Measurements from ENCODE around the gene RPL11. TPM values are rescaled to one million over a fixed set of nuclear protein-coding genes. Genes with fewer than 3 reads are reported as not detected.

RPL11 gene
- polyA plus RNA-seq, 1 donor from 2014 or later, result 1,136 TPM

DNA sequence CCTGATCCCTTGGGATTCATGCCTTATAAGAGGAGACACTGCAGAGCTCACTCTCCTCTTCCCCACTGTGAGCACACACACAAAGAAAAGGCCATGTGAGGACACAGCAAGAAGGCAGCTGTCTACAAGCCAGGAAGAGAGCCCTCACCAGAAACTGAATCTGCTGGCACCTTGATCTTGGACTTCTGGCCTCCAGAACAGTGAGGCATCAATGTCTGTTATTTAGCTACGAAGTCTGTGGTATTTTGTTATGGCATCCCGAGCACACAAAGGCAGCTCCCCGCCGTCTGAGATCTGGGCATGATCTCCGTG lies 47.1 kb upstream of the RPL11 start:
- Histone ChIP-seq H3K79me2 (replicated peaks; ENCODE audit: insufficient read depth, low read length) (no peaks in the 10 kb centered on the region), H3K27me3 (ENCODE audit: insufficient read depth, low read depth, low read length) (no peaks in the 10 kb centered on the region), H3K9me3 (ENCODE audit: low read length) (no peaks in the 10 kb centered on the region), H3K9me2 (ENCODE audit: insufficient read depth, low read length) (no peaks in the 10 kb centered on the region), H3K27ac (ENCODE audit: low read length) (no peak overlapping the region), H3F3A (ENCODE audit: insufficient read depth, low read length, poor library complexity, severe bottlenecking) (no peaks in the 10 kb centered on the region), H3K9ac (ENCODE audit: low read length) (no peak overlapping the region), H4K20me1 (ENCODE audit: insufficient read depth) (no peaks in the 10 kb centered on the region), H3K4me3 (ENCODE audit: low read length) (no peak overlapping the region), H3K4me2 (ENCODE audit: low read length) (no peak overlapping the region), H3K36me3 (ENCODE audit: insufficient read depth, low read length) (no peaks in the 10 kb centered on the region), H2AFZ (ENCODE audit: low read depth, low read length) (no peak overlapping the region)
- TF ChIP-seq POLR2AphosphoS5 (IDR thresholded peaks at IDR 0.05) (no peak), EP300 (conservative IDR thresholded peaks at IDR 0.05; ENCODE audit: poor library complexity, severe bottlenecking) (no peak), MXI1 (conservative IDR thresholded peaks at IDR 0.05; ENCODE audit: poor library complexity, severe bottlenecking) (no peak)
- TF ChIP-seq, protein P1, sequence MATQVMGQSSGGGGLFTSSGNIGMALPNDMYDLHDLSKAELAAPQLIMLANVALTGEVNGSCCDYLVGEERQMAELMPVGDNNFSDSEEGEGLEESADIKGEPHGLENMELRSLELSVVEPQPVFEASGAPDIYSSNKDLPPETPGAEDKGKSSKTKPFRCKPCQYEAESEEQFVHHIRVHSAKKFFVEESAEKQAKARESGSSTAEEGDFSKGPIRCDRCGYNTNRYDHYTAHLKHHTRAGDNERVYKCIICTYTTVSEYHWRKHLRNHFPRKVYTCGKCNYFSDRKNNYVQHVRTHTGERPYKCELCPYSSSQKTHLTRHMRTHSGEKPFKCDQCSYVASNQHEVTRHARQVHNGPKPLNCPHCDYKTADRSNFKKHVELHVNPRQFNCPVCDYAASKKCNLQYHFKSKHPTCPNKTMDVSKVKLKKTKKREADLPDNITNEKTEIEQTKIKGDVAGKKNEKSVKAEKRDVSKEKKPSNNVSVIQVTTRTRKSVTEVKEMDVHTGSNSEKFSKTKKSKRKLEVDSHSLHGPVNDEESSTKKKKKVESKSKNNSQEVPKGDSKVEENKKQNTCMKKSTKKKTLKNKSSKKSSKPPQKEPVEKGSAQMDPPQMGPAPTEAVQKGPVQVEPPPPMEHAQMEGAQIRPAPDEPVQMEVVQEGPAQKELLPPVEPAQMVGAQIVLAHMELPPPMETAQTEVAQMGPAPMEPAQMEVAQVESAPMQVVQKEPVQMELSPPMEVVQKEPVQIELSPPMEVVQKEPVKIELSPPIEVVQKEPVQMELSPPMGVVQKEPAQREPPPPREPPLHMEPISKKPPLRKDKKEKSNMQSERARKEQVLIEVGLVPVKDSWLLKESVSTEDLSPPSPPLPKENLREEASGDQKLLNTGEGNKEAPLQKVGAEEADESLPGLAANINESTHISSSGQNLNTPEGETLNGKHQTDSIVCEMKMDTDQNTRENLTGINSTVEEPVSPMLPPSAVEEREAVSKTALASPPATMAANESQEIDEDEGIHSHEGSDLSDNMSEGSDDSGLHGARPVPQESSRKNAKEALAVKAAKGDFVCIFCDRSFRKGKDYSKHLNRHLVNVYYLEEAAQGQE (IDR thresholded peaks at IDR 0.05; ENCODE audit: borderline replicate concordance), result no peak

DNA sequence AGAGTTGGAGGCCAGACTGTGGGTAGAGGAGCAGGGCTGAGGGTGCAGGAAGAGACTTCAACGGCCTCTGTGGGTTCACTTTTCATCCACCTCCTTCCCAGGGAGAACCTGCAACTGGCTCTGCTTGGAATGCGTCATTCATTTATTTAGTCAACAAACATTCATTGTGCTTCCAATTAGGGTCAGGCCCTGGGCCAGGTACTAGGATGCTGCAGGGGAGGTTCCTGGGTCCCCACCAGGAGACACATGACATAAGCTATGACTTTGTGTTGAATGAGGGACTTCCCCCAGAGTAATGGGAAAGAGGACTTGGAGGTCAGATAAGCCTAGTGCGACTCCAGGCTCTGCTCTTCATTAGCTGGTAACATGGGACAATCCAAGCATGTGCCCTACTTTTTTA lies 46.3 kb upstream of the RPL11 start:
- TF ChIP-seq MXI1 (conservative IDR thresholded peaks at IDR 0.05; ENCODE audit: poor library complexity, severe bottlenecking) (no peak), RAD21 (conservative IDR thresholded peaks at IDR 0.05) (no peak), EZH2 (IDR thresholded peaks at IDR 0.05; ENCODE audit: borderline replicate concordance, insufficient read depth, low read length, poor library complexity, severe bottlenecking) (no peak), SMC3 (conservative IDR thresholded peaks at IDR 0.05; ENCODE audit: poor library complexity) (no peak), POLR2AphosphoS5 (IDR thresholded peaks at IDR 0.05) (no peak), TAF1 (IDR thresholded peaks at IDR 0.05; ENCODE audit: low read depth) (no peak)
- no peak overlapping the region for H3K27ac ChIP-seq (ENCODE audit: low read length)
- H3K36me3 ChIP-seq (ENCODE audit: insufficient read depth, low read length), result no peaks in the 10 kb centered on the region
- no peaks in the 10 kb centered on the region for H3K27me3 ChIP-seq (ENCODE audit: insufficient read depth, low read depth, low read length)
- no peak overlapping the region for H3K9ac ChIP-seq (ENCODE audit: low read length)
- H3K79me2 ChIP-seq (replicated peaks; ENCODE audit: insufficient read depth, low read length), result no peaks in the 10 kb centered on the region
- no peaks in the 10 kb centered on the region for H3K9me3 ChIP-seq (ENCODE audit: low read length)
- no peak overlapping the region for H3K4me3 ChIP-seq (ENCODE audit: low read length)
- no peak overlapping the region for H2AFZ ChIP-seq (ENCODE audit: low read depth, low read length)
- H3K9me2 ChIP-seq (ENCODE audit: insufficient read depth, low read length), result no peaks in the 10 kb centered on the region
- no peak overlapping the region for H3K4me2 ChIP-seq (ENCODE audit: low read length)
- H4K20me1 ChIP-seq (ENCODE audit: insufficient read depth), result no peaks in the 10 kb centered on the region
- H3F3A ChIP-seq (ENCODE audit: insufficient read depth, low read length, poor library complexity, severe bottlenecking), result no peaks in the 10 kb centered on the region

GRCh38 chr1:23646091-23646490 lies 45.5 kb upstream of the RPL11 start:
- no peak for TF ChIP-seq EZH2 (IDR thresholded peaks at IDR 0.05; ENCODE audit: borderline replicate concordance, insufficient read depth, low read length, poor library complexity, severe bottlenecking)
- no peak for TF ChIP-seq CTCF (IDR thresholded peaks at IDR 0.05; ENCODE audit: poor library complexity, severe bottlenecking)
- no peak for TF ChIP-seq RAD21 (conservative IDR thresholded peaks at IDR 0.05)
- no peak for TF ChIP-seq MXI1 (conservative IDR thresholded peaks at IDR 0.05; ENCODE audit: poor library complexity, severe bottlenecking)
- TF ChIP-seq, protein P1 (IDR thresholded peaks at IDR 0.05; ENCODE audit: borderline replicate concordance), result no peak
- TF ChIP-seq POLR2AphosphoS5 (IDR thresholded peaks at IDR 0.05), result no peak
- no peak for TF ChIP-seq SMC3 (conservative IDR thresholded peaks at IDR 0.05; ENCODE audit: poor library complexity)
- no peak for TF ChIP-seq TAF1 (IDR thresholded peaks at IDR 0.05; ENCODE audit: low read depth)
- no peak for TF ChIP-seq EP300 (conservative IDR thresholded peaks at IDR 0.05; ENCODE audit: poor library complexity, severe bottlenecking)
- no peaks in the 10 kb centered on the region for H3K9me2 ChIP-seq (ENCODE audit: insufficient read depth, low read length)
- H3F3A ChIP-seq (ENCODE audit: insufficient read depth, low read length, poor library complexity, severe bottlenecking), result no peaks in the 10 kb centered on the region
- H3K4me3 ChIP-seq (ENCODE audit: low read length), result no peak overlapping the region
- no peaks in the 10 kb centered on the region for H3K79me2 ChIP-seq (replicated peaks; ENCODE audit: insufficient read depth, low read length)
- H3K36me3 ChIP-seq (ENCODE audit: insufficient read depth, low read length), result no peaks in the 10 kb centered on the region
- no peaks in the 10 kb centered on the region for H3K27me3 ChIP-seq (ENCODE audit: insufficient read depth, low read depth, low read length)
- H3K9ac ChIP-seq (ENCODE audit: low read length), result no peak overlapping the region
- no peaks in the 10 kb centered on the region for H4K20me1 ChIP-seq (ENCODE audit: insufficient read depth)
- H3K9me3 ChIP-seq (ENCODE audit: low read length), result no peaks in the 10 kb centered on the region
- H2AFZ ChIP-seq (ENCODE audit: low read depth, low read length), result no peak overlapping the region
- no peak overlapping the region for H3K4me2 ChIP-seq (ENCODE audit: low read length)
- no peak overlapping the region for H3K27ac ChIP-seq (ENCODE audit: low read length)
